Measurements from ENCODE around the gene MCM9. TPM values are rescaled to one million over a fixed set of nuclear protein-coding genes. Genes with fewer than 3 reads are reported as not detected.

MCM9 gene
- total and polyA plus RNA-seq, 8 donors, result 5.0 to 14.4 (median 7.7) TPM

DNA sequence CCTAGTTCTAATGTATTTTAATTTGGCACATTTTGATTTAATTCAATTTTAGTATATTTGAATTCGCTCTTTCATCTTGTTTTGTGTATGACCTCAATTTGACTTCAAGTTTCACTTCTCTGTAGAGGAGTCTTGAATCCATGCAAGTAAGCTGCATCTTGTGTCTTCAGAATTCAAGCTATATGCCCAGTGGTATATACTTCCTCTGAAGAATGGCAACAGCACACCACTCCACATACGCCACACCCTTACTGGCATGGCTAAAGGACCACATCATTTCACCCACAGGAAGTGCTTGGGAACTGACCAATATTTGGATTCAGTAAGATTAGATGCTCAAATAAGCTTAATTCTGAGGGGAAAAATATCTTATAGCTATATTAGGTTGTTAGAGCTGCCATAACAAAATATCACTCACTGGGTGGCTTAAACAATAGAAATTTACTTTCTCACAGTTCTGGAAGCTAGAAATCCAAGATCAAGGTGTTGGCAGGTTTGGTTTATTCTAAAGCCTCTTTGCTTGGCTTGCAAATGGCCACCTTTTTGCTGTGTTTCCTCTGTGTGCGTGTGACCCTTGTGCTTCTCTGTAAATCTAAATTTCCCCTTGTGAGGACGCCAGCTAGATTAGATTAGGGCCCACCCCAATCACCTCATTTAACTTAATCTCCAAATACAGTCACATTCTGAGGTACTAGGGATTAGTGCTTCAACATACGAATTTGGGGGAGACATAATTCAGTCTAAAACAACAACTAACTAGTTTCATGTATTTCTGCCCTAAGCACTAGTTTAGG is 43.8 kb downstream of the MCM9 start:
- H3K36me3 ChIP-seq, result no peaks in the 10 kb centered on the region
- peaks cover 4 to 18% (median 7%) of the 10 kb centered on the region in 3 donors for H3K4me1 ChIP-seq
- ATAC-seq (no peak), FAIRE-seq (no peak), DNase-seq (no peak)
- H3K4me3 ChIP-seq, result no peak overlapping the region
- 87 to 89% methylated on average over 5 of the region's 5 CpGs for WGBS, 2 donors
- TF ChIP-seq, protein P1, sequence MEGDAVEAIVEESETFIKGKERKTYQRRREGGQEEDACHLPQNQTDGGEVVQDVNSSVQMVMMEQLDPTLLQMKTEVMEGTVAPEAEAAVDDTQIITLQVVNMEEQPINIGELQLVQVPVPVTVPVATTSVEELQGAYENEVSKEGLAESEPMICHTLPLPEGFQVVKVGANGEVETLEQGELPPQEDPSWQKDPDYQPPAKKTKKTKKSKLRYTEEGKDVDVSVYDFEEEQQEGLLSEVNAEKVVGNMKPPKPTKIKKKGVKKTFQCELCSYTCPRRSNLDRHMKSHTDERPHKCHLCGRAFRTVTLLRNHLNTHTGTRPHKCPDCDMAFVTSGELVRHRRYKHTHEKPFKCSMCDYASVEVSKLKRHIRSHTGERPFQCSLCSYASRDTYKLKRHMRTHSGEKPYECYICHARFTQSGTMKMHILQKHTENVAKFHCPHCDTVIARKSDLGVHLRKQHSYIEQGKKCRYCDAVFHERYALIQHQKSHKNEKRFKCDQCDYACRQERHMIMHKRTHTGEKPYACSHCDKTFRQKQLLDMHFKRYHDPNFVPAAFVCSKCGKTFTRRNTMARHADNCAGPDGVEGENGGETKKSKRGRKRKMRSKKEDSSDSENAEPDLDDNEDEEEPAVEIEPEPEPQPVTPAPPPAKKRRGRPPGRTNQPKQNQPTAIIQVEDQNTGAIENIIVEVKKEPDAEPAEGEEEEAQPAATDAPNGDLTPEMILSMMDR (IDR thresholded peaks at IDR 0.05), result no peak
- intact Hi-C loops (cut with DNase I), result no loop called here
- no peaks in the 10 kb centered on the region for H3K9me3 ChIP-seq
- peak overlapping the region in 1 of 4 donors; percentile 1 for H3K27ac ChIP-seq
- no peaks in the 10 kb centered on the region for H3K27me3 ChIP-seq

- intact Hi-C loops (cut with DNase I), result loop anchor here in 1 of 3 donors (10.0 kb wide), 1 partner anchor 224 kb away; no protein-coding TSS in a partner anchor
- H3K36me3 ChIP-seq, result no peaks in the 10 kb centered on the region
- no peaks in the 10 kb centered on the region for H3K27me3 ChIP-seq
- H3K27ac ChIP-seq, result no peak overlapping the region
- H3K4me3 ChIP-seq, result no peak overlapping the region
- WGBS, 2 donors, result 82 to 84% methylated on average over 4 of the region's 4 CpGs
- H3K9me3 ChIP-seq, result no peaks in the 10 kb centered on the region
- no peak for DNase-seq
- TF ChIP-seq, protein P1 (IDR thresholded peaks at IDR 0.05), result no peak
- H3K4me1 ChIP-seq, result peaks cover 0 to 8% (median 4%) of the 10 kb centered on the region in 3 donors
- no peak for ATAC-seq
- FAIRE-seq, result no peak
Observed at GRCh38 chr6:118889163-118889562, 45.8 kb downstream of the MCM9 start.

- 77 to 83% methylated on average over 6 of the region's 6 CpGs for WGBS, 2 donors
- H3K27me3 ChIP-seq, result no peaks in the 10 kb centered on the region
- H3K4me3 ChIP-seq, result no peak overlapping the region
- FAIRE-seq (no peak), DNase-seq (no peak), ATAC-seq (no peak)
- TF ChIP-seq, protein P1 (IDR thresholded peaks at IDR 0.05), result no peak
- peaks cover 0 to 4% (median 0%) of the 10 kb centered on the region in 3 donors for H3K4me1 ChIP-seq
- no peaks in the 10 kb centered on the region for H3K9me3 ChIP-seq
- H3K27ac ChIP-seq, result no peak overlapping the region
- H3K36me3 ChIP-seq, result no peaks in the 10 kb centered on the region
- intact Hi-C loops (cut with DNase I), result loop anchor here in 1 of 3 donors (10.0 kb wide), 1 partner anchor 222 kb away; no protein-coding TSS in a partner anchor
Observed at GRCh38 chr6:118886641-118887040, 48.3 kb downstream of the MCM9 start.

GRCh38 chr6:118882314-118882905 is 52.5 kb downstream of the MCM9 start:
- Histone ChIP-seq H3K27me3 (no peaks in the 10 kb centered on the region), H3K4me3 (no peak overlapping the region), H3K9me3 (no peaks in the 10 kb centered on the region), H3K36me3 (no peaks in the 10 kb centered on the region), H3K4me1 (peaks cover 0 to 4% (median 0%) of the 10 kb centered on the region in 3 donors), H3K27ac (no peak overlapping the region)
- intact Hi-C loops (cut with DNase I), result loop anchor here in 1 of 3 donors (10.0 kb wide), 1 partner anchor 218 kb away; no protein-coding TSS in a partner anchor
- no peak for ATAC-seq
- 86 to 94% methylated on average over 4 of the region's 4 CpGs for WGBS, 2 donors
- DNase-seq, result no peak
- no peak for FAIRE-seq
- TF ChIP-seq, protein P1 (IDR thresholded peaks at IDR 0.05), result no peak

Data from pancreas (tissue), 10 donors.